GM12874 (cell line): ENCODE results near the gene SEMA4G.

ENCODE experiments used
- CTCF ChIP-seq: IDR thresholded peaks from 2 replicates; pipeline ENCODE4 v1.5.1; 2011; ENCODE audit warnings: low read depth, mild to moderate bottlenecking, control low read depth, low read length, moderate library complexity; ENCODE audit not compliant: insufficient read depth

The SEMA4G gene

GRCh38 chr10:100999742-101000126, 30.4 kb downstream of the SEMA4G start, which contains the start of gene LZTS2:
Gene LZTS2, plus strand, starts transcription at chr10:100999808. Its CDS starts 2,731 bp downstream, at chr10:101002539.
- TF ChIP-seq CTCF = no peak

GRCh38 chr10:101000127-101000914, 31.0 kb downstream of the SEMA4G start:
- no peak for TF ChIP-seq CTCF

- TF ChIP-seq CTCF = no peak
Observed at GRCh38 chr10:101000915-101001658, 31.8 kb downstream of the SEMA4G start.

GRCh38 chr10:101001659-101002035, 32.3 kb downstream of the SEMA4G start:
- no peak for TF ChIP-seq CTCF

GRCh38 chr10:101002456-101002855, 33.2 kb downstream of the SEMA4G start:
- TF ChIP-seq CTCF = no peak

- no peak for TF ChIP-seq CTCF
Observed at GRCh38 chr10:101003639-101004206, 34.4 kb downstream of the SEMA4G start.

GRCh38 chr10:101005361-101005760, 36.1 kb downstream of the SEMA4G start:
- TF ChIP-seq CTCF = no peak
